Sciatic nerve (tissue), 2 donors: Measurements from ENCODE around the gene HOXA5. TPM values are rescaled to one million over a fixed set of nuclear protein-coding genes. Genes with fewer than 3 reads are reported as not detected.

Experiments used
- ATAC-seq: fragments of 200-7000 bp; cut with Tn5 transposase; one replicate; pipeline ENCODE4 v1.9.1; 2020; ENCODE audit warnings: mild to moderate bottlenecking, moderate library complexity
- DNase-seq: peaks from one replicate; pipeline ENCODE4 v3.0.0-alpha.2; 2020; ENCODE audit warnings: low spot score
- intact Hi-C: fragments of 100-400 bp; cut with DNase I; formaldehyde crosslinking; loops from one replicate; pipeline ENCODE4 v1.14.2; 2022
- microRNA-seq: library from miRNA; unstranded; fragments of <30 nt; microRNA quantifications from one replicate; pipeline ENCODE4 v1.2.0, GENCODE V29; 2020
- total RNA-seq: library from RNA; stranded (reverse); fragmentation: NEBNext Ultra II Directional; extraction: Animal tissue kit (Norgen Biotek cat#: 25700); gene quantifications from one replicate; pipeline ENCODE4 v1.2.1, GENCODE V29; 2021
- donor health status: DM: no; HTN: no; CAD: no.
- donor health status: DM: no; HTN: no; CAD: no.

Gene HOXA5
- total RNA-seq, 1 donor from 2014 or later: 20.1 TPM

DNA sequence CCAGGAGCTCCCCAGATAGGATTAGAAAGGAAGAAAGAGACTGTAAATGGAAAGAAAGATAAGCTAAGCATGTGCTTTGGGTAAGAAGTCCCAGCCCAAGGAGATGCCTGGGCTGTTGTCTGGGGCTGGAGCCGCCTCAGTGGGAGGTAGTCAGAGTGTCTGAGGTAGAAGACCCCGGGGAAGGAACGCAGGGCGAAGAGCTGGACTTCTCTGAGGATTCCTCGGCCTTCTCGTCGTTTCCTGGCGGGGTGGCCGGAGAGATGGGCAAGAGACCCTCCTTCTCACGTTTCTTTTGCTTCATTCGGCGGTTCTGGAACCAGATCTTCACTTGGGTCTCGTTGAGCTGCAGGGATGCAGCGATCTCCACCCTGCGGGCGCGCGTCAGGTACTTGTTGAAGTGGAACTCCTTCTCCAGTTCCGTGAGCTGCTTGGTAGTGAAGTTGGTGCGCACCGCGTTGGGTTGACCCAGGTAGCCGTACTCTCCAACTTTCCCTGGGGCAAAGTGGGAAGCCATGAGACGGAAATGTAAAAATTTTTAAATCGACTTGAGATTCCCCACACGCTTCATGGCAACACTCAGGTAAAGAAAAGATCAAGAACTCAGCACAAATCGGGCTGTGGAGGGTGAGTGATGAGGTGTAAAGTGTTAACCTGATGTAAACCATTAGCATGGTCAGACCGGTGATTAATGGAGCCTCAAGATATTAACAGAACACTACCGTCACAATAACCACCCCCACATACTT lies 49.0 kb downstream of the HOXA5 start:
- peak; percentile 57 for DNase-seq
- intact Hi-C loops: no loop called here
- no peak for ATAC-seq

DNA sequence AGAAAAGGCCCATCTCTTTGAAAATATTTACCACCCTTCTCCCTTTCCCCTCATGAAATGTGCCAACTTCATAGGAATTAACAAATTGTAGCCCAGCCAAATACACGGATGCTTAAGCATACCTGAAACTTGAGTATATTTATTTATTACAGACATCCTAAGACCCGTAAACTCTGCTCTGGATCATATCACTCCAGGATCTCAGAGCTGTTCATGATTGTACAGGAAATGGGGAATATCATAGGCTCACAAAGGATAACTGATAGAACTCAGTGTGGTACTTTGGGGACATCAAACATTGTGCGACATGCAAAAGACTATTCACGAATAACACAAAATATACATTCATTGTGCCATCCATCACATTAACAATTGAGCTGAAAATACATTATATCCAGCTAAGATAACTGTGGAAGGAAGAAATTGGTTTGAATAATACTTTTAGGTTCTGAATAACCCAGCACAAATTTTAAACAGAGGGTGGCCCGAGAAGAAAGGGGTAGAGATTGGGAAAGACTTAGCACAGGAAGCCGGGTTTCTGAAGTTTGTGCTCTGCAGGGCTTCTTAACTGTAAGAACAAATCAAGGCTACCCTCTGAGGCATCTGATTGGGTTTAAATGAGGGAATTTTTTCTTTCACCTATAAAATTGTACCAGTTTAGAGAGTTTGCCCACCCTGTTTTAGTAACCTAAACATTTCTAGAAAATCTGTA lies 50.1 kb downstream of the HOXA5 start:
- intact Hi-C loops: no loop called here
- DNase-seq (no peak), ATAC-seq (no peak)

DNA sequence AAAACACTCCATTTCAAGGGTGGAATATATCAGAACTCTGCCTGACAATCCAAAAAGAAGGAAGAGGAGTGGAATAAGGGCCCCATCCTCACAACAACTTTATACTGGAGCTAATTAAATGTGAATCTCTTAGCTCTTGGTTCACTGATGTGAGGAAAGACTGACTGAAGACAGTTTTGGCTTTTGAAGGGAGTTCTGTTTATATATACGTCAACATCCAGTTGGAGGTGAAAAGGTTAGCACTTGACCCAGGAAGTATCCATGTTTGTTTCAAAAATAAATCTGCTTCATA lies 50.7 kb downstream of the HOXA5 start:
- no peak for ATAC-seq
- no peak for DNase-seq
- intact Hi-C loops: no loop called here

DNA sequence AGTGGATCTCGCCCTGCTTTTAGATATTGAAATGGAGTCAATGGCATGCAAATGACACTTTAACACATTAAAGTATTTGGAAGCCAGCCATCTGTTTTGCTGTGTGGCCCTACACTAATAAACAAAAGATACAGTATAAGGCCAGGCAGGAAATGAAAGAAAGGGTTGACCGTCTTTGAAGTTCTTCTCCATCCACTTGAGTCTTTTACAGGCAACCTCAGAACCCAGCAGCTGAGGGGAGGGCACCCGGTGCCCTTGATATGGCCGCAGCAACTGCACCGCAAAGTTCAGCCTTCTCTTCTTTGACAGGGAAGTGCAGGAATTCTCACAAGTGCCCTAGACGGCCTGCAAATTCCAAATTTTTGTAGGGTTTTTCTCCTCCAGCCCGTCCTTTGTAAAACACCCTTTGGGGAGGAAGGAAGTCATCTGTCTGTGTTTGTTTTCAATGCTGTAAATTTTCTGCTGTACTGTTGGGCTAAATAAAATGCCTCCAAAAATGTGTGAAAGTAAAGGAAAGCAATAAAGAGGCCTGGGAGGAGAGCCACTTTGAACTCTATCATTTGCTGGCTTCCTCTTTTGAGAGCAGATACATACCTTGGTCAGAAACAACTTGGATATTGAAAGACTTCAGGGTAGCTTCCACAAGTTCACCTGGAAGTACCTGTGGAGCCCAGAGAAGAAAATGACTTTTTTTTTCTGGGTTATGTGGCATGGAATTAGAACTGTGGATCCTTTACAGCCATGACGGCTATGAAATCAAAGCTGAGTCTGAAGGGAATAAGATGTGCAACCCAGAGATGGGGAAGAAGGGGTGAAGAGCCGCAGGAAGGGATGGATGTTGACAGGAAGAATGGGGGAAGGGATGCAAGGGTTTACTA lies 51.3 kb downstream of the HOXA5 start:
- DNase-seq (no peak), ATAC-seq (no peak)
- intact Hi-C loops: no loop called here

DNA sequence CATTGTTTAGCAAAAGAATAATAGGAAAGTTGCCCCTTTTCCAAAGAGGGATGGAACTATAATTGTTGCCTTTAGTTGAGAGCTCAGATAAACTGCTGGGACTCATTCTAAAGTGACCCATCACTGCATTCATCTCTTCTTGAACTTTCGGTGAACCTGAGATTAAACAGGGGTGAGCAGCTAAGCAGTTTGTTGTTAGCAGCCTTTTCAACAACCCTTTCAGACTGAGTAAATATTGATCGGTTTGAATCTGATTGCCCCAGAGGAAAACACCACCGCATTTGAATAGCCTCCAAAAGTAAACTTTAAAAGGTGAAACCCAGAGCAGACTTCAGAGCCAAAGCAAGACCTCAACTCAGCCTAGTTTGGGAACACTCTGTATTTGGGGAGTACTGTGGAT lies 52.4 kb downstream of the HOXA5 start:
- ATAC-seq (no peak), DNase-seq (no peak)
- intact Hi-C loops: no loop called here

Small RNAs within 50 kb of the gene (microRNA-seq; reads per million reads assigned to microRNA genes)
- gene MIR196B: 3,026 reads per million, percentile 90 among the genes with 10 or more reads in this experiment

Other genes starting within 250 kb of the HOXA5 start
- gene HOXA1, start 47.7 kb downstream of the HOXA5 start, total RNA-seq: 0.98 TPM
- 3.9 TPM for gene HOXA2, start 41.0 kb downstream of the HOXA5 start, total RNA-seq
- gene HOXA4, start 12.9 kb downstream of the HOXA5 start, total RNA-seq: 10.0 TPM
- 15.8 TPM for gene HOXA6, start 4.1 kb upstream of the HOXA5 start, total RNA-seq
- 20.9 TPM for gene HOXA3, start 8.9 kb upstream of the HOXA5 start, total RNA-seq
- 6.2 TPM for gene HOXA7, start 13.0 kb upstream of the HOXA5 start, total RNA-seq
- 7.1 TPM for gene HOXA9, start 21.9 kb upstream of the HOXA5 start, total RNA-seq
- gene HOXA10, start 30.6 kb upstream of the HOXA5 start, total RNA-seq: 11.2 TPM
- 1.3 TPM for gene HOXA11, start 41.6 kb upstream of the HOXA5 start, total RNA-seq
- gene HOXA13, start 56.4 kb upstream of the HOXA5 start, total RNA-seq: 0.18 TPM
- gene EVX1, start 99.1 kb upstream of the HOXA5 start, total RNA-seq: not detected